Endothelial cell (in vitro differentiated cells): ENCODE data around the gene TBCK. TPM values are rescaled to one million over a fixed set of nuclear protein-coding genes. Genes with fewer than 3 reads are reported as not detected.

Experiments used
- DNase-seq: peaks from one replicate; pipeline ENCODE4 v3.0.0; 2021; ENCODE audit warnings: low spot score
- H3K27ac Mint-ChIP-seq: one replicate; pipeline ENCODE4 v1.8.0; 2021; ENCODE audit warnings: mixed read lengths, inconsistent platforms; ENCODE audit not compliant: unreplicated experiment
- H3K27me3 Mint-ChIP-seq: one replicate; pipeline ENCODE4 v1.8.0; 2021; ENCODE audit warnings: mild to moderate bottlenecking, moderate library complexity, mixed read lengths, inconsistent platforms; ENCODE audit not compliant: unreplicated experiment
- H3K36me3 Mint-ChIP-seq: one replicate; pipeline ENCODE4 v1.8.0; 2021; ENCODE audit warnings: mild to moderate bottlenecking, low read depth, mixed read lengths, inconsistent platforms; ENCODE audit not compliant: unreplicated experiment
- H3K4me1 Mint-ChIP-seq: one replicate; pipeline ENCODE4 v1.8.0; 2021; ENCODE audit warnings: mild to moderate bottlenecking, mixed read lengths, inconsistent platforms; ENCODE audit not compliant: unreplicated experiment
- H3K4me3 Mint-ChIP-seq: one replicate; pipeline ENCODE4 v1.8.0; 2021; ENCODE audit warnings: mild to moderate bottlenecking, mixed read lengths, inconsistent platforms; ENCODE audit not compliant: unreplicated experiment
- H3K9me3 Mint-ChIP-seq: one replicate; pipeline ENCODE4 v1.8.0; 2021; ENCODE audit warnings: mixed read lengths, inconsistent platforms; ENCODE audit not compliant: unreplicated experiment
- CTCF ChIP-seq: fragments of 200-600 bp; sonication (generic); IDR thresholded peaks from one replicate; pipeline ENCODE4 v1.5.0; 2021; ENCODE audit warnings: antibody characterized with exemption; ENCODE audit not compliant: unreplicated experiment
- total RNA-seq: library from RNA; stranded (reverse); fragmentation: NEBNext Ultra II Directional; extraction: Animal tissue kit (Norgen Biotek cat#: 25700); gene quantifications from one replicate; pipeline ENCODE4 v1.2.1, GENCODE V29; 2021; ENCODE audit not compliant: unreplicated experiment

Gene TBCK
- total RNA-seq, 1 donor from 2014 or later = 48.6 TPM

DNA sequence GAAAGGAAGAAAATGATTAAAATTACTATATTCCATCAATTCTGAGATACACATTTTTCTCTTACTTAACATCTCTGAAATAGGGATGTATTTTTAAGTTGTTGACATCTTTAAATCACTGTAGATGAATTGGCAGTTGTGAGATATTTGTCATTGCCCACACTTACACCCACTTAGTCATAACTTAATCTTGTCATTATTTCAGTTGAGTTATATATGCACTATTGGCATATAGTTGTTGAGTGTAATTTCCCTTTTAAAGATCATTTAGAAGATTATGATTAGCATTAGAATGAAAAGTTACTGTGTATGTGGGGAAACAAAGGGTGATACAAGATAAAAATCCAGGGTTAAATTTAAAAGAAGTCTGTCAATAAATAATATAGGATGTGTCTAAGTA is 2.5 kb upstream of the TBCK start:
- TF ChIP-seq CTCF = no peak
- Mint-ChIP-seq H3K9me3 (no peaks in the 10 kb centered on the region), H3K27me3 (no peaks in the 10 kb centered on the region), H3K4me3 (no peak overlapping the region), H3K27ac (peak overlapping the region; percentile 42), H3K4me1 (peaks cover 7% of the 10 kb centered on the region), H3K36me3 (peaks cover 12% of the 10 kb centered on the region)
- no peak for DNase-seq

DNA sequence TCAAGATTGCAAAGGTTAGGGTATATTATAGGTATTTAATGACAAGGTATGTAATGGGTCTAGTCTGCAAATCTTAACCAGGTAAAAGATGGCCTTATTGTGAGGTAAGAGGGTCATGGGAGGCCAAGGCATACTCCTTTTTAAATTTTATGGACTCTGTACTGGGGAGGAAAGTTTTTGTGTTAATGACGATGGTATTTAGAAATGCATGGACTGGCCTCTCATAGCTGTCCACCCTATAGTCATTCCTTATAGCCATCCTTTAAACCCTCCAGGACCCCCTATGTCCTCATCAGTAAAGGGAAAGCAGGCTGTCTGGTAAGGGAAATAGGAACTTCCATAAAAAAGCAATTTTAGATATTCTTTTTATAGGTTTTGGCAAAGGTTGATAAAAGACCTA is 1.8 kb upstream of the TBCK start:
- no peak overlapping the region for H3K27ac Mint-ChIP-seq
- no peak overlapping the region for H3K4me3 Mint-ChIP-seq
- TF ChIP-seq CTCF = no peak
- no peaks in the 10 kb centered on the region for H3K27me3 Mint-ChIP-seq
- H3K9me3 Mint-ChIP-seq = no peaks in the 10 kb centered on the region
- peaks cover 12% of the 10 kb centered on the region for H3K36me3 Mint-ChIP-seq
- H3K4me1 Mint-ChIP-seq = peaks cover 7% of the 10 kb centered on the region
- DNase-seq = no peak

- Mint-ChIP-seq H3K4me1 (peaks cover 7% of the 10 kb centered on the region), H3K27me3 (no peaks in the 10 kb centered on the region), H3K4me3 (no peak overlapping the region), H3K36me3 (peaks cover 12% of the 10 kb centered on the region), H3K9me3 (no peaks in the 10 kb centered on the region), H3K27ac (no peak overlapping the region)
- no peak for TF ChIP-seq CTCF
- DNase-seq = no peak
Measured at GRCh38 chr4:106316773-106317409, 882 bp upstream of the TBCK start.

DNA sequence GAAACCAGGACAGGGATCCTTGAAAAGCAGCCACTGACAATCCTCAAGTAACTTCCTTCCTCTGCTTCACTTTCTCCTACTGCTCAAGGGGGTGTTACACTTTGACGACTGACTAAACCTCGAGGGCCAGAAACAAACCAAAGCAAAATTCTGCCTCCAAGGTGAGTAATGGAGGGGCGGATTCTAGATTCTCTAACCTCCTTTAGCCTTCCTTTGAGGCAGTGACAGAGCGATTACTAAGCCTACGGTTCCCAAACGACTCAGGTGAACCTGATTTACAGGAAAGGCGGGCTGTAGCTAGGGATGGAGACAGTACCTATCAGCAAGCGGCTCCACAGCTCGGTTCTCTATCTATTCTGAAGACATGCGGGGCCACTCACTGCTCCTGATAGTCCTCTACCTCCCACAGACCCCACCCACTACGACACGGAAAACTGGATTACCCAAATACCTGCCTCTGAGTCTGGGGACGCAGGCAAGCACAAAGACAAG is 487 bp downstream of the TBCK start:
- H3K27me3 Mint-ChIP-seq = no peaks in the 10 kb centered on the region
- no peak overlapping the region for H3K4me3 Mint-ChIP-seq
- peaks cover 7% of the 10 kb centered on the region for H3K4me1 Mint-ChIP-seq
- TF ChIP-seq CTCF = no peak
- no peak overlapping the region for H3K27ac Mint-ChIP-seq
- peaks cover 7% of the 10 kb centered on the region for H3K36me3 Mint-ChIP-seq
- no peaks in the 10 kb centered on the region for H3K9me3 Mint-ChIP-seq
- no peak for DNase-seq

GRCh38 chr4:106314960-106315359 is 1.0 kb downstream of the TBCK start:
- DNase-seq = no peak
- TF ChIP-seq CTCF = no peak
- H3K27me3 Mint-ChIP-seq = no peaks in the 10 kb centered on the region
- H3K36me3 Mint-ChIP-seq = peaks cover 2% of the 10 kb centered on the region
- peaks cover 7% of the 10 kb centered on the region for H3K4me1 Mint-ChIP-seq
- H3K4me3 Mint-ChIP-seq = no peak overlapping the region
- H3K27ac Mint-ChIP-seq = no peak overlapping the region
- no peaks in the 10 kb centered on the region for H3K9me3 Mint-ChIP-seq
